GM13976 (cell line): ENCODE measurements around the gene WDR33.

Source experiments
- DNase-seq: peaks from one replicate; pipeline ENCODE4 v3.0.0; 2012; ENCODE audit warnings: low spot score
- CTCF ChIP-seq: IDR thresholded peaks from 2 replicates; pipeline ENCODE4 v1.5.1; 2012; ENCODE audit warnings: borderline replicate concordance, mild to moderate bottlenecking; ENCODE audit not compliant: insufficient read depth; ENCODE audit errors: extremely low read depth, missing control alignments, control extremely low read depth
- in situ Hi-C: fragments of 300-500 bp; cut with MboI; formaldehyde crosslinking; loops from one replicate; pipeline ENCODE4 v1.12.0; 2022; ENCODE audit warnings: low sequenced_read_pairs, mixed read lengths, inconsistent platforms; ENCODE audit not compliant: unreplicated experiment

WDR33 gene

GRCh38 chr2:127683757-127684156 is 127.2 kb downstream of the WDR33 start:
- in situ Hi-C loops = no loop called here
- DNase-seq = no peak
- TF ChIP-seq CTCF = no peak

DNA sequence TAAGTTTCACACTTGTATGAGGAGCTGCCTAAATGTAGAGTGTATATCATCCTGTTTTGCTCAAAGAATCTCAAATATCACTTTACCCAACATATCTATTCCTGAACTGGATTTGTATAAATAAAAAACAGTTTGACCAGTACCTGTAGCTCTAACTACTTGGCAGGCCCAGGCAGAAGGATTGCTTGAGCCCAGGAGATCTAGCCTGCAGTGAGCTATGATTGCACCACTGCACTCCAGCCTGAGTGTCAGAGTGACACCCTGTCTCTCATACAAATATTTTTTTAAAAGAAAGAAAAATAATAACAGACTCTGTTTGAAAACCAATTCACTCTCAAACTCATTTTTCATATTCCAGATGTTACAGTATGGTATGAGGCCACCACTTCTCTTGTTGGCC is 127.9 kb downstream of the WDR33 start:
- in situ Hi-C loops = no loop called here
- TF ChIP-seq CTCF = no peak
- DNase-seq = no peak

DNA sequence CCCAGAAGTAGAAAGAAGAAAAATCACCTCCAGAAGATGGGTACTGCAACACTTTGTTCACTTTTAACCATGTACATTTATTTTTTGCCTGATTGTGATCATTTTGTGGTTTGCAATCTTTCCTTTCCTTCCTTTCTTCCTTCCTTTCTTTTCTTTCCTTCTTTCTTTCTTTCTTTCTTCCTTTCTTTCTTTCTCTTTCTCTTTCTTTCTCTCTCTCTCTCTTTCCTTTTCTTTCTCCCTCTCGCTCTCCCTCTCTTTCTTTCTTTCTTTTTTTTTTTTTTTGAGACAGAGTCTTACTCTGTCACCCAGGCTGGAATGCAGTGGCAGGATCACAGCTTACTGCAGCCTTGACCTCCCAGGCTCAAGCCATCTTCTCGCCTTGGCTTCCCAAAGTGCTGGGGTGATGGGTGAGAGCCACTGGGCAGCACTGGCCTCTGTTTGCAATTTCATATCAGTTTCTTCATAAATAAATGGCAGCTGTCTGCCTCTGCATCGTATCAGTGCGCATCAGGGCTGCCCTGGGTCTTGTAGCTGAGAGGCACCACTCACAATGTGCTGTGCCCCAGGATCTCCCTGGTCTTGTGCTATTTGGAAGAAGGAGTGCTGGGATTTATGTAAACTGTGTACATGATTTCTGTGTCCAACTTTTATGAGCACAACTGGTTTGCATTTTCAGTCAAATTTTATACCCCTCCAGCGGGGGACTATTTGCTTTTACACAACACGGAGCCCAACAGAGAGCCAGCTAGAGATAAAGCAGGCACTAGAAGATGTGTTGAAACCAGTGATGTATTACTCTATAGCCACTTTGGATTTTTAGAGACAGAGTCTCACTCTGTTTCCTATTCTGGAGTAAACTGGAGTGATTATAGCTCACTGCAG is 128.8 kb downstream of the WDR33 start:
- in situ Hi-C loops = no loop called here
- DNase-seq = no peak
- no peak for TF ChIP-seq CTCF

DNA sequence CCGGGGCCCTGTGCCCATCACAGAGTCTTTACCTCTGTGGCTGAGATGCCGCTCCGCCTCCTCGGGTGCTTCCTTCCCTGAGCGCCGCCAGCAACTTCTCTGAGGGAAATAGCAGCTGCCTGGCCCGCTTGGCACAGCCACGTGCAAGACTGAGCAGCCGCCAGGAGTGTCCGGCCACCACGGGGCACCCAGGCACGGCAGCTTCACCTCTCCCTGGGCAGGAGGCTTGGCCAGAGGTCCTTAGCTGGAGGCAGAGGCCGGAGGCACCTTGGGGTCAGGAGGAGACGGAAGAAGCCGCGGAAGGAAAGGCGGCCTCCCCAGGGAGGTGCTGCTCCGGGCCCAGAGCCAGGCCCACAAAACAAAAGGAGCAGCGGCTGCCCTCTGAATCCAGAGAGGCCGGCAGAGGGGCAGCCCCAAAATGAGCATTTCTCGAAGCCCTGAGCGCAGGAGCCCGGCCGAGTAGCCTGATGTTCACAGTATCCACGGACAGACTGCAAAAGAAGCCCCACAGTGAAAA is 129.6 kb downstream of the WDR33 start:
- no peak for TF ChIP-seq CTCF
- peak; percentile 30 for DNase-seq
- in situ Hi-C loops = no loop called here

GRCh38 chr2:127680706-127681287 is 130.2 kb downstream of the WDR33 start:
- TF ChIP-seq CTCF = no peak
- DNase-seq = peak; percentile 19
- in situ Hi-C loops = no loop called here

DNA sequence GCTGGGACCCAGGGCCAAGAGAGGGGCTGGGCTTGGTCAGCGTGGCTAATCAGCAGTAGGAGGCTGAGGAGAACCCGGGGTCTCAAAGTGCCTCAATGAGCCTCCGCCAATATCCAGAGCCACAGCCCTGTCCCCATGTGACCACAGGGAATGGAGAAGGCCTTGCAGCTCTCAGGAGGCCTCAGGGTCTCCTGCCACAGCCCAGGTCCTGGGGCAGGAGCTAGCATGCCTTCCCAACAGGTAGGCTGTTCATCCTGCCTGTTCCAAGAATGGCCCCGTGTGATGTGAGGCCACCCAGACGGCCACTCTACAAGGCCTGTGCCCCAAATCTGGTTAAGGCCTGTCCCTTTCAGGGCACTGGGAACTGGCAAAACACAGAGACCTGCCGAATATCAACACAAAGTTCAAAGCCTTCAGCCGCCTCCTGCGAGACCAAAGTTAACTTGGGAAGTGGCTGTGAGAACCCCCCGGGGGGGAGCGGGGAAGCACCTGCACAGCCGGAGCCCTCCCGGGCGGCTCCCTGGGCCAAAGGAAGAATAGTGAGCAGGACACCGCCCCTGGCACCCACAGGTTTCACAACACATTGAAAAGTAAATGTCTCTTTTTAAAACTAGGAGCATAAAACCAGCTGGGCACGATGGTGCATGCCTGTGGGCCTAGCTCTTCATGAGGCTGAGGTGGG is 131.2 kb downstream of the WDR33 start:
- peak; percentile 31 for DNase-seq
- TF ChIP-seq CTCF = no peak
- in situ Hi-C loops = no loop called here
